Mononuclear cell (primary cell): ENCODE measurements around the gene ARHGAP21. TPM values are rescaled to one million over a fixed set of nuclear protein-coding genes. Genes with fewer than 3 reads are reported as not detected.
"Not testable (repeated sequence)": the region's sequence is repeated elsewhere in the genome, so short reads cannot be mapped to it uniquely, and the experiment has no call there.

Experiments
- H3K27me3 ChIP-seq: 2 replicates; pipeline ENCODE4 v1.6.0; 2011; ENCODE audit warnings: low read length, control low read depth; ENCODE audit not compliant: insufficient read depth
- H3K4me1 ChIP-seq: 2 replicates; pipeline ENCODE4 v1.5.1; 2011; ENCODE audit warnings: mild to moderate bottlenecking, low read length, control low read depth; ENCODE audit not compliant: insufficient read depth
- H3K4me3 ChIP-seq: 2 replicates; pipeline ENCODE4 v1.5.1; 2011; ENCODE audit warnings: mild to moderate bottlenecking, low read length, moderate library complexity
- H3K9me3 ChIP-seq: 2 replicates; pipeline ENCODE4 v1.5.1; 2011; ENCODE audit warnings: low read depth, mild to moderate bottlenecking, control low read depth, low read length
- total RNA-seq: library from RNA; depleted of rRNA; stranded (reverse); fragments of >200 nt; gene quantifications from one replicate; pipeline ENCODE4 v1.2.3, GENCODE V29; 2012

The ARHGAP21 gene
- total RNA-seq, 1 donor, result 58.9 TPM

DNA sequence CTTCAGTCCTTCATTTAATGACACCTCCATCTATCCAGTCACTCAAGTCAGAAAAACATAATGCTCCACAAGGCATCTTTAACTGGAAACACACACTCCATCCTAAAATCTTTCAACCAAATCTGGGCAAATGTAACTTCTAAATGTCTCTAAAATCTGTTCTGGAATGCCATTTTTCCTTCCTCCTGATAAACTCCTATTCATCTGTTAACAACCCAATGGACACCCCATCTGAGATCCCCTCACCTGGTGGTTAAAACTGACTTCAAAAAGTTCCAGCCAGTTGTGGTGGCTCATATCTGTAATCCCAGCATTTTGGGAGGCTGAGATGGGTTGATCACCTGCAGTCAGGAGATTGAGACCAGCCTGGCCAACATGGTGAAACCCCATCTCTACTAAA lies 78.7 kb downstream of the ARHGAP21 start:
- no peaks in the 10 kb centered on the region for H3K4me1 ChIP-seq
- no peak overlapping the region for H3K4me3 ChIP-seq
- no peaks in the 10 kb centered on the region for H3K9me3 ChIP-seq
- no peaks in the 10 kb centered on the region for H3K27me3 ChIP-seq

DNA sequence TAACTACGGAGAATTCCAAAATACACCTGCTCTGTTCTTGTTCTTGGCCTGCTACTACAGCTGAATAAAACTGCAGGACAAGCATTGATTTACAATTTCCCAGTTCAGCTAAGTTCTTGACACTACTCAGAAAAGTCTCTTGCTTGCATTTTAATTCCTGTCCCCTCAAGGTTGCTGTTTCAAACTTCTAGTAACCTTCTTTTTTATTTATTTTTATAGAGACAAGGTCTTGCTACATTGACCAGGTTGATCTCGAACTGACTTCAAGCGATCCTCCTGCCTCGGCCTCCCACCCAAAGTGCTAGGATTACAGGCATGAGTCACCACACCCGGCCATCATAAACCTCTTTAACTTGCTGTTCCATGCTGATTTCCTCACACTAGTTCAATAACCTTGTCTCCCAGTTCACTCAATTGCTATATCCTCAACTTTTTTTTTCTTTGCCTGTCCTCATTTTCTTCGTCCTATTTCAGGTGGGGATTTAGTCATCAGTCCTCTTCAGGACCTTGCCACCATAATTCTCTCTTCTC lies 79.9 kb downstream of the ARHGAP21 start:
- H3K4me1 ChIP-seq, result no peaks in the 10 kb centered on the region
- H3K4me3 ChIP-seq, result no peak overlapping the region
- no peaks in the 10 kb centered on the region for H3K9me3 ChIP-seq
- no peaks in the 10 kb centered on the region for H3K27me3 ChIP-seq

DNA sequence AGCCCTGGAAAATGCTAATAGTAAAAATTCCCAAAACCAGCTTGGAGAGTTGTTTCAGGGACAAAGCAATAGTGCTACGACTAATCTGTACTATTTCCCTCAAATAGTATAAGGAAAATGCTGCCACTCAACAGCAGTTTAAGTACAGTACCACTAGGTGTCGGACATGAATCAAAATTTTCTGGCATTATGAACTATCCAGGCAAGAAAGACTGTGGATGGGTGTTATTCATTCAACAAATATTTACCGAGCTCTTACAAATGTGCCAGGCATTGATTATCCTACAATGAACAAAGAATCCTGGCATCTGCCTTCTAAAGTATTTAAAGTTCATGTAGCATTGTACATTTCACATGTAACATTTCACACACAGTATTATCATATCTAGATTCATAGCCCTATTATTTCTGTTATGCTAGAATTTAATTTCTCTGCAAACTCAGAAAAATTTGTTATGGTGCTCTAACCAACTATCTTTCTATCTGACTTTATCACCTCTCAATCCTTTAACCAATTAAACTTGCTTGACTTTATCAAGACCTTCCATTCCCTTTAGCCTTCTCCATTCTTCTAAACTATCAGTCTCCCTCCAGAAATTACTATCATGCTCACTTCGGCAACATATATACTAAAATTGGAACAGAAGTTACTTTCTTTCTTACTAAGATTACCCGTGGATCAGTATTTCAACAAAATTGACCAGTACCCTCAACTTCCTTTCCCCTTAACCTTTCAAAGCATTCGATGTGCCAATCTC lies 80.6 kb downstream of the ARHGAP21 start:
- H3K4me1 ChIP-seq, result no peaks in the 10 kb centered on the region
- H3K4me3 ChIP-seq, result no peak overlapping the region
- H3K27me3 ChIP-seq, result no peaks in the 10 kb centered on the region
- H3K9me3 ChIP-seq, result no peaks in the 10 kb centered on the region

DNA sequence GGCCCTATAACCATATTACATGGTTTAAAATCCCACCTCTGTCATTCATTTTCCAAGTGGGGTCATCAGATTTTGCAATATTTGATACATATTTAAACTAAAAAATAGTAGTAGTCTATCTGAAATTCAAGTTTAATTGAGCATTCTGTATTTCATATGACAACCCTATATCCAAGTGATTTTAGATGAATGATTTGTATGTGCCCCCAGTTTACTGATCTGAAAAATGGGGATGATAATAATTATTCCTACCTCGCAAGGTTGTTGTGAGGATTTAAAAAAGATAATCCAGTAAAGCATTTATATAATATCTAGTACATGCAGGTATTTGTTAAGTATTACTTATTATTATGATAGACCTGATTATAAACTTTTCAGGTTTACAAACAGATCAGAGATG lies 84.6 kb downstream of the ARHGAP21 start:
- Histone ChIP-seq H3K9me3 (no peaks in the 10 kb centered on the region), H3K27me3 (no peaks in the 10 kb centered on the region), H3K4me1 (no peaks in the 10 kb centered on the region), H3K4me3 (no peak overlapping the region)

DNA sequence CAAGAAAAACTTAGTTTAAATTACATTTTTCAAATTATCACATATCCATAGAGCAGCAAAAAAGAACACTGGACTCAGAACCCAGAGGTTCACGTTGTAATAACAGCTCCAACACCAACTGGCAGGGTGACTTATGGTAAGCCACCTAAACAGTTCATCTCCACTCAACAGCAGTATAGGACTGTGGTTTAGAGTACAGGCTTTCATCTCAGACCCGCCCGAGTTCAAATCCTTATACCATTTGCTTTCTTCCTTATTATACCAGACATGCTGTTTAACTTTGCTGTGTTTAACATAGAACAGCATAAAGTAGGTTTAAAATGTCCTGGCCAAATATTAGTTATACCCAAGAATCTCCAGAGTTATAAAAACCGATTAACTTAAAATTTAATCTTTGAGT lies 97.9 kb downstream of the ARHGAP21 start:
- Histone ChIP-seq H3K4me1 (no peaks in the 10 kb centered on the region), H3K27me3 (no peaks in the 10 kb centered on the region), H3K4me3 (no peak overlapping the region), H3K9me3 (no peaks in the 10 kb centered on the region)

DNA sequence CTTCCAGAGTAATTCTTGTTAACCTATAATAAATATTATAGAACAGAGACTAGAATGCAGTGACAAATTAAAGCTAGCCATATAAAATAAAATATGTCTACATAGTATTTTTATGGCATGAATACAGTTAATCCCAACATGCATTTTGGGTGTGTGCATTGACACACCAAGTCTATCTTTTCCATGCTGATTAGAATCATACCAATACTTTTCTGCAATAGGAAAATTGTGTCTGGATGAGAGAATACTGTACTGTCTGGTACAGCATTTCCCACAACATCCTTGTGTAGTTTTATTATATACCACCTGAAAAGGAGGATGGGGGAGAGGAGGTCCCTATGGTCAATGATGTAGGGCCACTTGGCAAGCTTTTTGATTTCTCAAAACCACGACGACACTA lies 100.3 kb downstream of the ARHGAP21 start:
- Histone ChIP-seq H3K4me3 (no peak overlapping the region), H3K27me3 (no peaks in the 10 kb centered on the region)

DNA sequence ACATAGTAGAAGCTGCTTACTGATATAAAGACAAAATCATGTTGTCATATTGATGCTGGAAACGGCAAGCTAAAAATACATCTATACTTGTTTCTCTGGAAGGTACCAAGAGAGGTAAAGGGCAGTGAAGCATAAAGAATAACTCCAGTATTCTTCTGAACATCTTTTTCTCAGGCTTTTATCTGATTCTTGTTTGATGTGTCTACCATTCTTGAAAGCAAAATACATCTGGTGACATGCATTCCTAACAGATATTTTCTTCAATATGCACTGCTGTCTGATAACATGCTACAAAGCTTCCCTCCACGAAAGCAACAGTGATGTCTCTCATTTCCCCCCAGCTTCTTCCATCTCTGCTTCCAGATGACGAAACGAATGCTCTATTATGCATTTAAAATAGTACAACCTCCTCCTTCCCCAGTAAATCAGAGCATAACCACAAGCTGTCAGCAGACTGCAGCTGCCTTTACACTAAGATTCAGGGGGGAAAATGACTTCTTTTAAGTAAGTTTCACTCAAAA lies 100.8 kb downstream of the ARHGAP21 start:
- Histone ChIP-seq H3K4me3 (no peak overlapping the region), H3K27me3 (no peaks in the 10 kb centered on the region), H3K4me1 (no peaks in the 10 kb centered on the region), H3K9me3 (no peaks in the 10 kb centered on the region)

More for the DNA sequence above, 100.3 kb downstream of the ARHGAP21 start:
- no peaks in the 10 kb centered on the region for H3K9me3 ChIP-seq
- no peaks in the 10 kb centered on the region for H3K4me1 ChIP-seq

DNA sequence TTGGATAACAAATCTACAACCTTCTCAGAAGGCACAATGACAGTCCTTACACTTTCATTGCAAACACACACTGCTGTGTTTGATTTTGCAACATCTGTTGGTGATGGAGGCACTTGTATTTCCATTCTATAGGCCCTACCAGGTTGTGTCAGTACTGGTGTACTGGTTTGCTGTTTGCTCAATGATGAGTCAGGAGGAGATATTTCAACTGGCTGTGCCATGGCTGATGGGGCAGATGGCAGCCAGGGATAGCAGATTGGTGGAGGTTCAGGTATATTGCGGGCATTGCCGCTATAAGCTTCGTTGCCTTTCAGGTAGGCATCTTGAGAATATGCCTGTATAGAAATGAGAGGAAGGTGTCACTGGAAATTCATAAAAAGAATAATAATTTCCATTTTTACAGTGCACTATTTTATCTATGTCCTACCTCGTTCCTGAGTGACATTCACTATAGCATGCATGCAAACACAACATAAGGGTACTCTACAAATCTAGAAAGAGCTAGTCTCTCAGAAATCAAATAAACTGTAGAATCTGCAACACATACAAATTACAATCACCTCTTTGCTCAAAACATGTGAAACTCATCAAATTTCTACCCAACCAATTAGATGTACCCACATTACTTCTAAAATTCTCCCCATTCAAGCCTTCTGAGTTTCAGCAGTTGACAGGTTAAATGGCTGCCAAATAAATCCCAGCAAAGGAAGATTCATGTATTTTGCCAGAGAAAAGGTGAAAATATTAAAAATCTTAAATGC lies 102.5 kb downstream of the ARHGAP21 start:
- H3K9me3 ChIP-seq, H3K4me3 ChIP-seq, H3K27me3 ChIP-seq, H3K4me1 ChIP-seq: not testable (repeated sequence)

DNA sequence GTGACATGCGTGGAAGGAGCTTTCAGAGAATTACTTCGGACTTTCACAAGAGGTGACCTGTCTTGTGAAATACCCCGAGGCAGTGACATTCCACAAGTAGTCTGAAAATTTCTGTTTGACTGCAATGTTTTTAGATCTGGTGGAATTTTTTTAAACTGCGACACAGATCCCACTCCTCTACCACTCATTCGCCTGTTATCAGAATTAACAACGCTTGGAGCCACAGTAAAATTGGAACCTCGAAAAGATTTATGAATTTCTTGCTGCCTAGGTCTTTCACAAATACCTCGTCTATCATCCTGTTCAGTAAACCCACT lies 103.7 kb downstream of the ARHGAP21 start:
- not testable (repeated sequence) for H3K4me3 ChIP-seq, H3K27me3 ChIP-seq, H3K9me3 ChIP-seq, H3K4me1 ChIP-seq

DNA sequence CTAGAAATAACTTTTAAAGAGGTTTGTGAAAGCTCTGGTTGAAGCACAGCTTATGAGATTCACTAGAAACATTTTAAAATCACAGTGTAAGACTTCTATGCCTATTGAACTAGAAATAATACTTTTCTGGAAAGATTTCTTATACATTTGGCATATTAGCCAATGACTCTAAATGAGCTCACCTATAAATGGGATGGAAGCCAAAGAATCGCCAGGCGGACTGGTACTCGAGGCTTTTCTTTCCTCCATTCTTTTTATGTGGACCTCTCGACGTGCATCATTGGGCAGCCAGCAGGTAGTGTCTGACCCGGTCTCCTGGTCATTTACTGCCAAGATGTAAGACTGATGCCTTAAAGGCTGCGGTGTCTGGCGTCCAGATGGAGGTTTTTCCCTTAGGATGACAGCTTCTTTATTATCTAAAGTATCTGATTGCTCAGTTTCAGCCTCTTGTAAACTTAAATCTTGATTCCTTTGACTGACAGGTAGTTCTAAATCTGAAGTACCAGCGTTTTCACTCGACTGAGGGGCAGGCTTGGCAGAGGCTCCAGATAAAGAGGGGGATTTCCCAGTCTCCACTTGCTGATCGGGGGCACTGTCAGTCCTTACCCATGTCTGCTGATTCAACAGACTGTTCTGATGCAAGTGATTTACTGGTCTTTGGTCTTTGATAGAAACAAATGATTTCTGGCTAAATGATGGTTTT lies 104.2 kb downstream of the ARHGAP21 start:
- not testable (repeated sequence) for H3K4me3 ChIP-seq

DNA sequence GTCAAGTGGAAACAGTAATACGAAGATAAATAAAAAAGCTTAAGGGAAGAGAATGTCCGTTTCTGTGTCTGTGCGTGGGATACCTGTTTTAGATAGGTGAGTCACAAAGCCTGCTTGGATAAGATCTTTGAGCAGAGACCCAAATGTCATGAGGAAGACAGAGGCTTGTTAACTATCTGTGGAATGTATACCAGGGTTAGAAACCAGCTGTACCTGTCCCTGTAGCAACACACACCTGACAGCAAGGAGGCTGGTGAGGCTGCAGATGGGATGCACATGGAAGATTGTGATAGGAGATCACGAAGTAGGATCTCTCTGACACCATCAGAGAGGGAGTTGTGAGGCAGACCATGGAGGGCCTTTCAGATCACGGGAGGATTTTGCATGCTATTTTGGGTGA lies 105.3 kb downstream of the ARHGAP21 start:
- no peak overlapping the region for H3K4me3 ChIP-seq
- no peaks in the 10 kb centered on the region for H3K4me1 ChIP-seq
- no peaks in the 10 kb centered on the region for H3K9me3 ChIP-seq
- H3K27me3 ChIP-seq, result no peaks in the 10 kb centered on the region

More for the DNA sequence above, 104.2 kb downstream of the ARHGAP21 start:
- not testable (repeated sequence) for H3K4me1 ChIP-seq, H3K27me3 ChIP-seq, H3K9me3 ChIP-seq

DNA sequence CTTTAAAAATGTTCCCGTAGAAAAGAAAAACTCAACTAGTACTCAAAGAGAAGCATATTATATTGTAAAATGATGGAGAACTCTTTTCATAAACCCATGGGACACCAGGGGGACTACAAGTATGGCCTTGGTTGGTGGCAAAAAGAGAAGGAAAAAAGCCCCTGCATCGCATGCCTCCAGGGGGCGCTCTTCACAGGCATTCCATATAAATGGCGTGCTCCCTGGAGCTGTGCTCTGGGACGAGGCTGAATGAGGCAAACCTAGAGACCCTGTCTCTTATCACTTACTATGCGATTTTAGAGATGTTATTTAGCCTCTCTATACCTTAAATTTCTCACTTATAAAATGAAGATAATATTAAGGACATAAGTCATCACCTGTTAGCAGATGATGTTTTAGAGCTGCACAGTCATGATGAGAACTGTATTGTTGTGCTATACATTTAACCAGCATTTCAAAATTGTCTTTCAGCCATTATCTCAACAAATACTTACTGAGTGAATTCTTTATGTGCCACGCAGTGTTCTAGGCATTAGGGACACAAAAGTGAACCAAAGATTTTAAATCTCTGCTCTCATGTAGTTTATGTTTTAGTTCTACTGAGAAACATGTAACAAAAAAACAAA lies 105.8 kb downstream of the ARHGAP21 start:
- Histone ChIP-seq H3K4me3 (no peak overlapping the region), H3K9me3 (no peaks in the 10 kb centered on the region), H3K4me1 (no peaks in the 10 kb centered on the region), H3K27me3 (no peaks in the 10 kb centered on the region)

DNA sequence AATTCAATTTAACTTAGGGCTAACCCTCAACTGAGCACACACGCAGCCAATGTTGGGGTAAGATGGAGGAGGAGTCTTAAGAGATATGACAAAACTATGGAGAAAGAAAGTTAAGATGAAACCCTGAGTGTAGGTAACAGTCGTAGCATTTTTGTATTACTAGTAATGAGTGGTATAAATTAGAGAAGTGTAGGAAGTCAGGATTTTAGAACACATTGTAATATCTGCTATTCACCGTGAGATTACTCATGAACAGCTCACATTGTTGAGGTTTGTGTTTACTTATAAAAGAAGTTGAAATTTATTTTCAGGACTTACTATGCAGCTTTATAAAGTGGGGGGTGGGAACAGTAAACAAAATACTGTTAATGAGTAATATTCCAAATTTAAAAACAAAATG lies 107.2 kb downstream of the ARHGAP21 start:
- Histone ChIP-seq H3K4me1 (no peaks in the 10 kb centered on the region), H3K9me3 (no peaks in the 10 kb centered on the region), H3K4me3 (no peak overlapping the region), H3K27me3 (no peaks in the 10 kb centered on the region)

DNA sequence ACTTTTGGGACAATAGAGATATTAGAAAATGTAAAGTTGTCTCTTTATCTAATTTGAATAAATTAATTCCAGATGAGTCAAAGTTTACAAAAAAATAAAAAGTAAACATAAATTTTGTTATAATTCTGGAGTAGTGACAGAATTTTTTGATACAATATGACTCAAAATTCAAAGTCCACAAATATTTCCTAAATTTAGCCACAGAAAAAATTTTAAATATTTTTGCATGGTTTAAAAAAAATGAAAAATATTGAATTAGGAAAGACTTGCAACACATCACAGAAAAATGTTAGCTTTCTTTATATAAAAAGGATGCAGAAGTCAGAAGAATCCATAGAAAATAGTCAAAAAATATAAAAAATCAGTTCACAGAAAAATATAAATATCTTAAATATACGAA lies 117.7 kb downstream of the ARHGAP21 start:
- no peaks in the 10 kb centered on the region for H3K9me3 ChIP-seq
- no peaks in the 10 kb centered on the region for H3K27me3 ChIP-seq
- H3K4me3 ChIP-seq, result no peak overlapping the region
- H3K4me1 ChIP-seq, result no peaks in the 10 kb centered on the region

DNA sequence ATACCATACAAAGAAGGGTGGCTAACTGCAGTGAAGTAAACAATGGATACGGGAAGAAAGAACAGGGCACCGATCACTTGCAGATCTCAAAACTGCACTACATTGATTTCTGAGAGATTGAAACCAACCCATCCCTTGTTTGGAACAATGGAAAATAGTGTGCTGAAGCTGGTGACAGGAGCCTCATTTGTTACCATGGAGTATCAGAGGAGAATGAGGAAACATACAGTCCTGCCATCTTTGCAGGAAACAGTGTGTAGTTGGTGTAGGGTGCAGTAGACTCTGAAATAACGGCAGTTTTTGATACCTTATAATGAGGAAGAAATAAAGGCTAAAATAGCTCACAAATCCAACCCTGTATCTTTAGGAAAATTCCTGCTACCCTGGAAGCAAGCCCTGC lies 118.5 kb downstream of the ARHGAP21 start:
- Histone ChIP-seq H3K4me3 (no peak overlapping the region), H3K27me3 (no peaks in the 10 kb centered on the region), H3K4me1 (no peaks in the 10 kb centered on the region), H3K9me3 (no peaks in the 10 kb centered on the region)
